Ishikawa (cell line): Measurements from ENCODE around the gene MGAT2.

Experiments used
- EP300 ChIP-seq: IDR thresholded peaks from 2 replicates; pipeline ENCODE4 v1.6.1; 2012; ENCODE audit warnings: borderline replicate concordance
- RAD21 ChIP-seq: IDR thresholded peaks from 2 replicates; pipeline ENCODE4 v1.6.1; 2012; ENCODE audit warnings: low read depth
- ZBTB7A ChIP-seq: IDR thresholded peaks from 2 replicates; pipeline ENCODE4 v1.6.1; 2012; ENCODE audit warnings: low read depth

DNA sequence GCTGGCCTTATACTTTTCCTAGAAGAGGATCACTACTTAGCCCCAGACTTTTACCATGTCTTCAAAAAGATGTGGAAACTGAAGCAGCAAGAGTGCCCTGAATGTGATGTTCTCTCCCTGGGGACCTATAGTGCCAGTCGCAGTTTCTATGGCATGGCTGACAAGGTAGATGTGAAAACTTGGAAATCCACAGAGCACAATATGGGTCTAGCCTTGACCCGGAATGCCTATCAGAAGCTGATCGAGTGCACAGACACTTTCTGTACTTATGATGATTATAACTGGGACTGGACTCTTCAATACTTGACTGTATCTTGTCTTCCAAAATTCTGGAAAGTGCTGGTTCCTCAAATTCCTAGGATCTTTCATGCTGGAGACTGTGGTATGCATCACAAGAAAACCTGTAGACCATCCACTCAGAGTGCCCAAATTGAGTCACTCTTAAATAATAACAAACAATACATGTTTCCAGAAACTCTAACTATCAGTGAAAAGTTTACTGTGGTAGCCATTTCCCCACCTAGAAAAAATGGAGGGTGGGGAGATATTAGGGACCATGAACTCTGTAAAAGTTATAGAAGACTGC is 1.5 kb downstream of the MGAT2 start:
- TF ChIP-seq ZBTB7A (no peak), RAD21 (no peak), EP300 (no peak)
